HL-60 (cell line): ENCODE measurements around the gene IPPK.

Experiments used
- GABPA ChIP-seq: IDR thresholded peaks from 2 replicates; pipeline ENCODE4 v1.6.1; 2012; ENCODE audit warnings: low read depth
- POLR2AphosphoS5 ChIP-seq: IDR thresholded peaks from 2 replicates; pipeline ENCODE4 v1.6.1; 2012; ENCODE audit warnings: low read depth
- SPI1 ChIP-seq: IDR thresholded peaks from 2 replicates; pipeline ENCODE4 v1.6.1; 2012; ENCODE audit warnings: low read depth, mild to moderate bottlenecking, borderline replicate concordance
- TF ChIP-seq, protein P1 (sequence below): IDR thresholded peaks from one replicate; pipeline ENCODE4 v1.5.1; 2011; ENCODE audit warnings: low read length, control low read depth, inconsistent platforms; ENCODE audit not compliant: insufficient read depth
- TF ChIP-seq, protein P2 (sequence below): IDR thresholded peaks from 2 replicates; pipeline ENCODE4 v1.6.1; 2012; ENCODE audit warnings: low read depth; ENCODE audit not compliant: insufficient replicate concordance

DNA sequence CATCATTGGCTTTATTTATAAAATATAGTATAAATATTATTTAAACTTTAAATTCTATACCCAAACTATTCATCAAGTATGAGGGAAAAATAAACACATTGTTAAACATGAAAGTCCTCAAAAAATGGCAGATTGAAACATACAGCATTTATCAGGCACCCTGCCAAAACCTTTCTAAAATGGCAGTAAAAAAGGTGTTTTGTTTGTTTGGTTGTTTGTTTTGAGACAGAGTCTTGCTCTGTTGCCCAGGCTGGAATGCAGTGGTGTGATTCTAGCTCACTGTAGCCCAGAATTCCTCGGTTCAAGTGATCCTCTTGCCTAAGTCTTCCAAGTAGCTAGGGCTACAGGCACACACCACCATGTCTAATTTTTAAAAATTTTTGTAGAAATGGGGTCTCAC, 74.0 kb downstream of the IPPK start:
- TF ChIP-seq, protein P1, sequence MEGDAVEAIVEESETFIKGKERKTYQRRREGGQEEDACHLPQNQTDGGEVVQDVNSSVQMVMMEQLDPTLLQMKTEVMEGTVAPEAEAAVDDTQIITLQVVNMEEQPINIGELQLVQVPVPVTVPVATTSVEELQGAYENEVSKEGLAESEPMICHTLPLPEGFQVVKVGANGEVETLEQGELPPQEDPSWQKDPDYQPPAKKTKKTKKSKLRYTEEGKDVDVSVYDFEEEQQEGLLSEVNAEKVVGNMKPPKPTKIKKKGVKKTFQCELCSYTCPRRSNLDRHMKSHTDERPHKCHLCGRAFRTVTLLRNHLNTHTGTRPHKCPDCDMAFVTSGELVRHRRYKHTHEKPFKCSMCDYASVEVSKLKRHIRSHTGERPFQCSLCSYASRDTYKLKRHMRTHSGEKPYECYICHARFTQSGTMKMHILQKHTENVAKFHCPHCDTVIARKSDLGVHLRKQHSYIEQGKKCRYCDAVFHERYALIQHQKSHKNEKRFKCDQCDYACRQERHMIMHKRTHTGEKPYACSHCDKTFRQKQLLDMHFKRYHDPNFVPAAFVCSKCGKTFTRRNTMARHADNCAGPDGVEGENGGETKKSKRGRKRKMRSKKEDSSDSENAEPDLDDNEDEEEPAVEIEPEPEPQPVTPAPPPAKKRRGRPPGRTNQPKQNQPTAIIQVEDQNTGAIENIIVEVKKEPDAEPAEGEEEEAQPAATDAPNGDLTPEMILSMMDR = no peak
- no peak for TF ChIP-seq POLR2AphosphoS5
- TF ChIP-seq SPI1 = no peak
- no peak for TF ChIP-seq GABPA
- TF ChIP-seq, protein P2, sequence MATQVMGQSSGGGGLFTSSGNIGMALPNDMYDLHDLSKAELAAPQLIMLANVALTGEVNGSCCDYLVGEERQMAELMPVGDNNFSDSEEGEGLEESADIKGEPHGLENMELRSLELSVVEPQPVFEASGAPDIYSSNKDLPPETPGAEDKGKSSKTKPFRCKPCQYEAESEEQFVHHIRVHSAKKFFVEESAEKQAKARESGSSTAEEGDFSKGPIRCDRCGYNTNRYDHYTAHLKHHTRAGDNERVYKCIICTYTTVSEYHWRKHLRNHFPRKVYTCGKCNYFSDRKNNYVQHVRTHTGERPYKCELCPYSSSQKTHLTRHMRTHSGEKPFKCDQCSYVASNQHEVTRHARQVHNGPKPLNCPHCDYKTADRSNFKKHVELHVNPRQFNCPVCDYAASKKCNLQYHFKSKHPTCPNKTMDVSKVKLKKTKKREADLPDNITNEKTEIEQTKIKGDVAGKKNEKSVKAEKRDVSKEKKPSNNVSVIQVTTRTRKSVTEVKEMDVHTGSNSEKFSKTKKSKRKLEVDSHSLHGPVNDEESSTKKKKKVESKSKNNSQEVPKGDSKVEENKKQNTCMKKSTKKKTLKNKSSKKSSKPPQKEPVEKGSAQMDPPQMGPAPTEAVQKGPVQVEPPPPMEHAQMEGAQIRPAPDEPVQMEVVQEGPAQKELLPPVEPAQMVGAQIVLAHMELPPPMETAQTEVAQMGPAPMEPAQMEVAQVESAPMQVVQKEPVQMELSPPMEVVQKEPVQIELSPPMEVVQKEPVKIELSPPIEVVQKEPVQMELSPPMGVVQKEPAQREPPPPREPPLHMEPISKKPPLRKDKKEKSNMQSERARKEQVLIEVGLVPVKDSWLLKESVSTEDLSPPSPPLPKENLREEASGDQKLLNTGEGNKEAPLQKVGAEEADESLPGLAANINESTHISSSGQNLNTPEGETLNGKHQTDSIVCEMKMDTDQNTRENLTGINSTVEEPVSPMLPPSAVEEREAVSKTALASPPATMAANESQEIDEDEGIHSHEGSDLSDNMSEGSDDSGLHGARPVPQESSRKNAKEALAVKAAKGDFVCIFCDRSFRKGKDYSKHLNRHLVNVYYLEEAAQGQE = no peak
